Endothelial cell of umbilical vein (primary cell): Measurements from ENCODE around the gene ABCC10. TPM values are rescaled to one million over a fixed set of nuclear protein-coding genes. Genes with fewer than 3 reads are reported as not detected.

Experiments
- BruUV-seq: library from RNA; stranded (reverse); fragments of 400-500 nt; replicated peaks from 2 replicates; lab custom pipeline; 2021; lab: Mats Ljungman, UMichigan
- CTCF ChIA-PET: fragments of 300-600, 350-600 bp; sonication (Branson Sonifier 250); formaldehyde crosslinking; loops from one replicate; lab custom pipeline; 2021; ENCODE audit warnings: antibody characterized with exemption, inconsistent platforms; lab: Charles Lee
- POLR2A ChIA-PET: fragments of 300-600, 350-600 bp; sonication (Branson Sonifier 250); formaldehyde crosslinking; loops from one replicate; lab custom pipeline; 2021; ENCODE audit warnings: antibody characterized with exemption, inconsistent platforms; lab: Charles Lee
- DNase-seq: peaks from one replicate; pipeline ENCODE4 v3.0.0-alpha.2; 2011; ENCODE audit warnings: low read depth, low spot score
- FAIRE-seq: peaks from 2 replicates; lab custom pipeline; 2011; peaks lifted over from hg19 to GRCh38; lab: Jason Lieb, UNC
- H2AFZ ChIP-seq: 2 replicates; pipeline ENCODE4 v1.6.0; 2012; ENCODE audit warnings: low read depth, low read length, control low read depth, inconsistent platforms
- H3K27ac ChIP-seq: 2 replicates; pipeline ENCODE4 v1.5.1; 2011; ENCODE audit warnings: low read depth, mild to moderate bottlenecking, control low read depth, low read length, moderate library complexity; ENCODE audit not compliant: insufficient read depth
- H3K27me3 ChIP-seq, 2 experiments: 2 replicates each; pipeline versions ENCODE4 v1.6.0 to v1.6.1; 2011; ENCODE audit warnings: low read length in 2 of 2, mixed read lengths in 1 of 2; ENCODE audit not compliant: control insufficient read depth in 2 of 2, insufficient read depth in 2 of 2
- H3K36me3 ChIP-seq, 2 experiments: 2 replicates in 1 of 2; 3 replicates in 1 of 2; pipeline ENCODE4 v1.5.1; 2011; ENCODE audit warnings: low read length in 2 of 2, mild to moderate bottlenecking in 1 of 2, moderate library complexity in 1 of 2; ENCODE audit not compliant: control insufficient read depth in 2 of 2, insufficient read depth in 2 of 2; ENCODE audit errors: extremely low read depth in 1 of 2
- H3K4me1 ChIP-seq: 3 replicates; pipeline ENCODE4 v1.5.1; 2011; ENCODE audit warnings: mild to moderate bottlenecking, low read length; ENCODE audit not compliant: control insufficient read depth, insufficient read depth; ENCODE audit errors: extremely low read depth
- H3K4me2 ChIP-seq: 2 replicates; pipeline ENCODE4 v1.6.1; 2011; ENCODE audit warnings: low read length, control low read depth, mixed read lengths; ENCODE audit not compliant: insufficient read depth
- H3K4me3 ChIP-seq, 3 experiments: fragments of 200-600 bp in 1 of 3; sonication (generic), shearing (Covaris generic) in 1 of 3; replicated peaks in 1 of 3; 2 replicates each; pipeline ENCODE4 v1.5.1; 2011 to 2016; ENCODE audit warnings: control low read depth in 3 of 3, low read length in 3 of 3, mild to moderate bottlenecking in 2 of 3, inconsistent platforms in 1 of 3, low read depth in 1 of 3, moderate library complexity in 1 of 3; ENCODE audit not compliant: insufficient read depth in 1 of 3
- H3K79me2 ChIP-seq: 2 replicates; pipeline ENCODE4 v1.6.0; 2012; ENCODE audit warnings: low read length, inconsistent platforms; ENCODE audit not compliant: control insufficient read depth, insufficient read depth
- H3K9ac ChIP-seq: replicated peaks from 2 replicates; pipeline ENCODE3; 2011; ENCODE audit warnings: low read length, control low read depth; ENCODE audit not compliant: insufficient read depth; ENCODE audit errors: extremely low read depth
- H3K9me1 ChIP-seq: replicated peaks from 3 replicates; pipeline ENCODE4 v1.6.0; 2011; ENCODE audit warnings: mild to moderate bottlenecking, low read length; ENCODE audit not compliant: control insufficient read depth, insufficient read depth; ENCODE audit errors: extremely low read depth
- H3K9me3 ChIP-seq: replicated peaks from 2 replicates; pipeline ENCODE4 v1.5.1; 2012; ENCODE audit warnings: low read length, inconsistent platforms; ENCODE audit not compliant: control insufficient read depth, insufficient read depth
- H4K20me1 ChIP-seq: replicated peaks from 2 replicates; pipeline ENCODE3; 2011; ENCODE audit warnings: mild to moderate bottlenecking, low read length; ENCODE audit not compliant: control insufficient read depth, insufficient read depth; ENCODE audit errors: extremely low read depth
- CTCF ChIP-seq, 2 donors: IDR thresholded peaks; 1 replicate in 1 of 2; 2 replicates in 1 of 2; pipeline ENCODE4 v1.5.1; 2011; ENCODE audit warnings: low read length in 2 of 2, mild to moderate bottlenecking in 2 of 2, moderate library complexity in 2 of 2, control low read depth in 1 of 2, inconsistent platforms in 1 of 2, low read depth in 1 of 2; ENCODE audit not compliant: insufficient read depth in 1 of 2; ENCODE audit errors: extremely low read depth in 1 of 2
- EZH2 ChIP-seq: IDR thresholded peaks from 2 replicates; pipeline ENCODE4 v1.6.1; 2012; ENCODE audit warnings: borderline replicate concordance, low read depth, mild to moderate bottlenecking, moderate library complexity, low read length, inconsistent platforms; ENCODE audit not compliant: severe bottlenecking
- FOS ChIP-seq: IDR thresholded peaks from 2 replicates; pipeline ENCODE4 v1.6.1; 2011; ENCODE audit warnings: mild to moderate bottlenecking, low read length, moderate library complexity, borderline replicate concordance; ENCODE audit not compliant: insufficient read depth
- JUN ChIP-seq: IDR thresholded peaks from 2 replicates; pipeline ENCODE4 v1.6.1; 2011; ENCODE audit warnings: borderline replicate concordance, low read depth; ENCODE audit not compliant: insufficient read length, insufficient read depth
- MYC ChIP-seq: IDR thresholded peaks from one replicate; pipeline ENCODE4 v1.6.1; 2011; ENCODE audit warnings: mild to moderate bottlenecking, low read depth, low read length
- POLR2A ChIP-seq: IDR thresholded peaks from 2 replicates; pipeline ENCODE4 v1.6.1; 2012; ENCODE audit warnings: low read depth, mild to moderate bottlenecking, control low read depth, low read length
- POLR2AphosphoS5 ChIP-seq: IDR thresholded peaks from 2 replicates; pipeline ENCODE4 v1.6.1; 2012; ENCODE audit warnings: low read depth, mild to moderate bottlenecking, control low read depth, low read length, moderate library complexity; ENCODE audit not compliant: insufficient read depth
- dilution Hi-C: fragments of 300-500 bp; cut with MboI; formaldehyde crosslinking; loops from one replicate; pipeline ENCODE4 v1.15.0; 2019; ENCODE audit warnings: low sequenced_read_pairs; ENCODE audit not compliant: extremely low pct_ligation_motif_present
- intact Hi-C: fragments of 100-400 bp; cut with micrococcal nuclease; formaldehyde crosslinking; loops from one replicate; pipeline ENCODE4 v1.10.0; 2022
- polyA plus RNA-seq, 4 experiments: library from polyadenylated mRNA; depleted of rRNA in 3 of 4; stranded (reverse) in 3 of 4; unstranded in 1 of 4; fragments of >200 nt; gene quantifications; 2 replicates each; pipeline versions ENCODE4 v1.2.1 to v1.2.3, GENCODE V29; 2011 to 2012; ENCODE audit warnings: missing spikeins in 1 of 4
- total RNA-seq: library from RNA; stranded (reverse); gene quantifications from 2 replicates; pipeline ENCODE4 v1.2.3, GENCODE V29; 2021
- TF ChIP-seq, protein P1 (sequence below): IDR thresholded peaks from 2 replicates; pipeline ENCODE4 v1.6.1; 2011; ENCODE audit not compliant: insufficient read depth, insufficient read length

Gene ABCC10
- total and polyA plus RNA-seq, 2 donors (not counting 3 experiments of a cell fraction or from before 2014, with no cell fraction given) = 29.2 to 37.9 TPM

DNA sequence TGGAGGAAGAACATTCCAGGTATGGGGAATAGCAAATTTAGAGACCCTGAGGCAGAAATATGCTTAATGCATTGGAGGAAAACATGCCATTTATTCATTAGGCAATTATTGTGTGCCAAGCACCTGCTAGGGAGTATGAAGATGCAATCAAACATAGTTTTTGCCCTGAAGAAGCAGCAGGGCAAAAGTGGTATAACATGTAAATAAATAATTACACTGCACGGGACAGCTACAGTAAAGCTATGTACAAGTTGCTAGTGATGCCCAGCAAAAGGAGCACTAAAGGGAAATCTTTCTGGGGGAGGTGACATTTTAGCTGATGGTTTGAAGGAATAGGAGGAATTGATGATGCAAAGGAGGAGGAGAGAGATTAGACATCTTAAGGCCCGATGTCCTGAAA lies 49.4 kb downstream of the ABCC10 start:
- dilution Hi-C loops = no loop called here
- Histone ChIP-seq H2AFZ (peak overlapping the region; percentile 91), H3K9ac (no peak overlapping the region), H3K4me3 (peak overlapping the region in 1 of 3 experiments; percentile 19), H3K4me1 (peaks cover 9% of the 10 kb centered on the region), H3K4me2 (peak overlapping the region; percentile 88), H3K79me2 (peaks cover 14% of the 10 kb centered on the region), H3K27ac (no peak overlapping the region), H3K36me3 (no peaks in the 10 kb centered on the region), H4K20me1 (no peaks in the 10 kb centered on the region), H3K9me3 (no peaks in the 10 kb centered on the region), H3K27me3 (no peaks in the 10 kb centered on the region), H3K9me1 (no peaks in the 10 kb centered on the region)
- no peak for TF ChIP-seq MYC
- no peak for TF ChIP-seq POLR2A
- no peak for TF ChIP-seq FOS
- TF ChIP-seq CTCF (IDR thresholded peaks at IDR 0.05; ENCODE audit: extremely low read depth in 1 of 2, insufficient read depth in 1 of 2, low read depth in 1 of 2, low read length in 2 of 2) = no peak
- no peak for TF ChIP-seq EZH2
- TF ChIP-seq JUN = no peak
- no peak for TF ChIP-seq POLR2AphosphoS5
- TF ChIP-seq, protein P1, sequence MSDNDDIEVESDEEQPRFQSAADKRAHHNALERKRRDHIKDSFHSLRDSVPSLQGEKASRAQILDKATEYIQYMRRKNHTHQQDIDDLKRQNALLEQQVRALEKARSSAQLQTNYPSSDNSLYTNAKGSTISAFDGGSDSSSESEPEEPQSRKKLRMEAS = no peak
- POLR2A ChIA-PET = interaction anchor here (0.6 to 0.7 kb wide), 6 partner anchors 11 to 610 kb away, joined by 3 to 5 read pairs (median 4); partner anchors contain the start of gene POLR1C
- CTCF ChIA-PET = interaction anchor here (0.6 to 1.6 kb wide), 5 partner anchors 13 to 40 kb away, joined by 3 to 9 read pairs (median 3); no protein-coding TSS in a partner anchor
- FAIRE-seq = no peak
- intact Hi-C loops = loop anchor here (2.0 kb wide), 1 partner anchor 22 kb away; the partner anchor contains the start of gene DLK2
- BruUV-seq = no TSS peak
- no peak for DNase-seq
